T-cell (primary cell): ENCODE data around the gene EZR. TPM values are rescaled to one million over a fixed set of nuclear protein-coding genes. Genes with fewer than 3 reads are reported as not detected.
"Not testable (repeated sequence)": the region's sequence is repeated elsewhere in the genome, so short reads cannot be mapped to it uniquely, and the experiment has no call there.

ENCODE experiments used
- ATAC-seq, 4 experiments: fragments of 200-7000 bp in 3 of 4; fragments of 150-1000 bp in 1 of 4; cut with Tn5 transposase; replicated peaks in 1 of 4; 1 replicate in 3 of 4; 2 replicates in 1 of 4; pipeline ENCODE4 v1.10.0; 2021; ENCODE audit warnings: moderate library complexity in 3 of 4, mild to moderate bottlenecking in 2 of 4, moderate number of reproducible peaks in 1 of 4
- CTCF ChIA-PET, 2 donors: fragments of 300-600 bp; sonication (Branson Sonifier 250); formaldehyde crosslinking; loops; one replicate each; lab custom pipeline; 2022; ENCODE audit warnings: antibody characterized with exemption in 2 of 2; lab: Charles Lee
- POLR2A ChIA-PET, 2 donors: fragments of 300-600 bp; sonication (Branson Sonifier 250); formaldehyde crosslinking; loops; one replicate each; lab custom pipeline; 2022; ENCODE audit warnings: antibody characterized with exemption in 2 of 2; lab: Charles Lee
- DNase-seq, 35 experiments: peaks; one replicate each; pipeline versions ENCODE4 v3.0.0 to v3.0.0-alpha.2; 2013 to 2023
- H3K27ac ChIP-seq: one replicate; pipeline ENCODE4 v1.5.1; 2013; ENCODE audit warnings: low read length
- H3K27me3 ChIP-seq, 2 experiments: replicated peaks in 1 of 2; 1 replicate in 1 of 2; 2 replicates in 1 of 2; pipeline versions ENCODE4 v1.6.1 to v1.7.0; 2013; ENCODE audit warnings: low read length in 1 of 2, mixed read lengths in 1 of 2; ENCODE audit not compliant: control insufficient read depth in 2 of 2, insufficient read depth in 2 of 2; ENCODE audit errors: extremely low read depth in 1 of 2
- H3K36me3 ChIP-seq, 2 donors: 1 replicate in 1 of 2; 2 replicates in 1 of 2; pipeline versions ENCODE4 v1.6.1 to v1.7.0; 2013; ENCODE audit warnings: low read length in 1 of 2; ENCODE audit not compliant: control insufficient read depth in 2 of 2, insufficient read depth in 1 of 2; ENCODE audit errors: extremely low read depth in 1 of 2
- H3K4me1 ChIP-seq, 2 experiments: 1 replicate in 1 of 2; 2 replicates in 1 of 2; pipeline versions ENCODE4 v1.6.1 to v1.7.0; 2013; ENCODE audit warnings: low read length in 2 of 2, mixed read lengths in 1 of 2; ENCODE audit not compliant: insufficient read depth in 2 of 2, control insufficient read depth in 1 of 2; ENCODE audit errors: extremely low read depth in 1 of 2
- H3K4me3 ChIP-seq, 2 donors: 1 replicate in 1 of 2; 2 replicates in 1 of 2; pipeline versions ENCODE4 v1.5.1 to v1.7.0; 2013; ENCODE audit warnings: mild to moderate bottlenecking in 2 of 2, low read length in 1 of 2, moderate library complexity in 1 of 2; ENCODE audit not compliant: control insufficient read depth in 1 of 2; ENCODE audit errors: extremely low read depth in 1 of 2
- H3K9me3 ChIP-seq: 2 replicates; pipeline ENCODE4 v1.7.0; 2013
- H3K27ac Mint-ChIP-seq, 2 donors: one replicate each; pipeline ENCODE4 v1.8.0; 2020 to 2021; ENCODE audit warnings: mild to moderate bottlenecking in 2 of 2, mixed read lengths in 2 of 2
- H3K27me3 Mint-ChIP-seq, 2 donors: one replicate each; pipeline ENCODE4 v1.8.0; 2021 to 2022; ENCODE audit warnings: mixed read lengths in 2 of 2
- H3K36me3 Mint-ChIP-seq: one replicate; pipeline ENCODE4 v1.8.0; 2021; ENCODE audit warnings: mixed read lengths
- H3K4me1 Mint-ChIP-seq, 3 donors: one replicate each; pipeline ENCODE4 v1.8.0; 2020 to 2022; ENCODE audit warnings: mixed read lengths in 3 of 3, mild to moderate bottlenecking in 1 of 3
- H3K4me3 Mint-ChIP-seq, 3 donors: one replicate each; pipeline ENCODE4 v1.8.0; 2020 to 2022; ENCODE audit warnings: mild to moderate bottlenecking in 3 of 3, mixed read lengths in 3 of 3, moderate library complexity in 3 of 3
- H3K9me3 Mint-ChIP-seq, 3 donors: one replicate each; pipeline ENCODE4 v1.8.0; 2020 to 2022; ENCODE audit warnings: mixed read lengths in 3 of 3
- WGBS: methylation state at CpG from one replicate; pipeline ENCODE4 v1.1.5; 2013; ENCODE audit warnings: missing lambda C conversion rate; ENCODE audit not compliant: insufficient coverage; 5-methylcytosine and 5-hydroxymethylcytosine counted together
- total RNA-seq, 35 experiments: library from RNA in 6 of 35; stranded (reverse) in 6 of 35; fragments of 120-200 nt in 1 of 35; gene quantifications; one replicate each; pipeline versions ENCODE4 v1.2.1 to v1.2.4 and lab custom pipeline; 2013 to 2026

Gene EZR
- total RNA-seq, 5 donors from 2014 or later (not counting 1 experiment from before 2014, with no cell fraction given) = 176 to 286 (median 272) TPM

DNA sequence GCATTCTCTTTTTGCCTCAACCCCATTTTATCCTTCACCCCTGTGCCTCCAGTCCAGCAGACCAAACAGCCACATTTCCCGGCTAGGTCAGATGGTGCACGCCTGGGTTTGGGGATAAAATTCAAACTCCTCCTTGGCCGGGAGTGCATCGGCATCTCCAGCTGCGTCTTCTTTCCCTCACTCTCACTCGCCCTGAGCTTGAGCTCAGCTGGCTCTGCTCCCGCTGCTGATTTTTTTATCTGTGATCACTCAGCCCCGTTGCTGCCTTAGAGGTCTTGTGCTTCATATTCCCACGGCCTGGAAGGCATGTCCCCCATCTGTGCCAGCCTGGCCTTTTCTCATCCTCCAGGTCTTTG, 6.8 kb upstream of the EZR start:
- WGBS = 100% methylated on average over 6 of the region's 9 CpGs
- no peaks in the 10 kb centered on the region for H3K9me3 ChIP-seq
- H3K4me3 Mint-ChIP-seq = no peak overlapping the region
- no peaks in the 10 kb centered on the region for H3K27me3 Mint-ChIP-seq
- H3K4me1 ChIP-seq = peaks cover 0 to 2% of the 10 kb centered on the region in 2 experiments
- ChIA-PET CTCF (interaction anchor here in 1 of 2 donors (0.6 to 1.3 kb wide), 2 partner anchors 19 to 46 kb away, joined by 3 read pairs; no protein-coding TSS in a partner anchor), POLR2A (interaction anchor here in 1 of 2 donors (1.1 kb wide), 1 partner anchor 18 kb away, joined by 3 read pairs; no protein-coding TSS in a partner anchor)
- no peak overlapping the region for H3K27ac Mint-ChIP-seq
- H3K27ac ChIP-seq = no peak overlapping the region
- DNase-seq (no peak), ATAC-seq (no peak)
- H3K36me3 Mint-ChIP-seq = no peaks in the 10 kb centered on the region
- no peak overlapping the region for H3K4me3 ChIP-seq
- H3K9me3 Mint-ChIP-seq = no peaks in the 10 kb centered on the region
- peaks cover 0 to 20% (median 4%) of the 10 kb centered on the region in 3 donors for H3K4me1 Mint-ChIP-seq
- no peaks in the 10 kb centered on the region for H3K27me3 ChIP-seq
- H3K36me3 ChIP-seq = no peaks in the 10 kb centered on the region

DNA sequence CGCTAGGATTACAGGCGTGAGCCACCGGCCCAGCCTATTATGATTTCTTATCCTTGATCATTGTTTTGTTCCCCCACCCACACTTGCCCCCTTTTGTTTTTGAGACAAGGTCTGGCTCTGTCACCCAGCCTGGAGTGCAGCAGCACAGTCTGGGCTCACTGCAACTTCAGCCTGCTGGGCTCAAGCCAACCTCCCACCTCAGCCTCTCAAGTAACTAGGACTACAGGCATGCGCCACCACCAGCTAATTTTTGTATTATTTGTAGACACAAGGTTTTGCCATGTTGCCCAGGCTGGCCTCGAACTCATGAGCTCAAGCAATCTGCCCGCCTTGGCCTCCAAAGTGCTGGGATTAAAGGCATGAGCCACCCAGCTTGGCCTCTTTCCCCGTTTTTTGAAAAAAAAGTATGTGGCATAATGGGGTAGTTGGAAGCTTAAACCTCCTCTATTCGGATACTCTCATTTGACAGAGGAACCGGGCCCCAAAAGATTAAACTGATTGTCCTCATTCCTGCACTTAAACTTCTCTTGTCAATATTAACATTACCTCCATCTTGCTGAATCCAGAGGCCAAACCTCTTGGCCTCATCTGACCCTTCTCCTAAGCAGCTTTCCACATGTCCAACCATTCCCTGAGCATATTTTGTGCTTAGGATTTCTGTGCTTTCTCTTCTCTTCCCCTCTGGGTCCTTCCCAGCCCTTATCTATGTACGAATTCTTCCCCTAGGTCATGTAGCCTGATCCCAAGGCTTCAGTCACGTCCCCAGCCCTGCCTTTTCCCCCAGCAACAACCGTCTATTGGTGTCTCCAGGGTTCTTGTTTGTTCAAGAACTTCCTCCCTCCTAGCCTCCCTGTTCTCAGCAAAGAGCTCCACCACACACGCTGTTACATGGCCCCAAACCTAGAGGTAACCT, 6.1 kb upstream of the EZR start:
- peaks cover 0 to 20% (median 4%) of the 10 kb centered on the region in 3 donors for H3K4me1 Mint-ChIP-seq
- no peak overlapping the region for H3K27ac Mint-ChIP-seq
- H3K36me3 ChIP-seq = no peaks in the 10 kb centered on the region
- no peak overlapping the region for H3K4me3 Mint-ChIP-seq
- no peaks in the 10 kb centered on the region for H3K27me3 ChIP-seq
- H3K27ac ChIP-seq = no peak overlapping the region
- WGBS = 91% methylated on average over 9 of the region's 13 CpGs
- DNase-seq (no peak), ATAC-seq (no peak)
- CTCF ChIA-PET = interaction anchor here in 1 of 2 donors (0.6 to 1.3 kb wide), 2 partner anchors 19 to 90 kb away, joined by 3 read pairs; no protein-coding TSS in a partner anchor
- H3K27me3 Mint-ChIP-seq = no peaks in the 10 kb centered on the region
- POLR2A ChIA-PET = interaction anchor here (0.6 to 2.1 kb wide), 4 partner anchors 18 to 1492 kb away, joined by 3 to 16 read pairs (median 8); no protein-coding TSS in a partner anchor
- H3K9me3 ChIP-seq = no peaks in the 10 kb centered on the region
- H3K4me3 ChIP-seq = no peak overlapping the region
- peaks cover 0 to 2% of the 10 kb centered on the region in 2 experiments for H3K4me1 ChIP-seq
- H3K36me3 Mint-ChIP-seq = no peaks in the 10 kb centered on the region
- H3K9me3 Mint-ChIP-seq = no peaks in the 10 kb centered on the region

DNA sequence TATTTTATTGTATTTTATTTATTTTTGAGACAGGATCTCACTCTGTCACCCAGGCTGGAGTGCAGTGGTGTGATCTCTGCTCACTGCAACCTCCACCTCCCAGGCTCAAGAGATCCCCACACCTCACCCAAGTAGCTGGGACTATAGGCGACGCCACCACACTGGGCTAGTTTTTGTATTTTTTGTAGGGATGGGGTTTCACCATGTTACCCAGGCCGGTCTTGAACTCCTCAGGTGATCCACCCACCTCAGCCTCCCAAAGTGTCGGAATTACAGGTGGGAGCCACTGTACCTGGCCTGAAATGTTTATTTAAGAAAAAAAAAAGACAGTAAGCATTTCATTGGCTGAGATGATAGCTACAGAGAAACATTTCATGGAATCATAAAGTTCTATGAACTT, 4.4 kb upstream of the EZR start:
- H3K27me3 Mint-ChIP-seq, H3K9me3 ChIP-seq, H3K4me1 ChIP-seq, H3K4me3 Mint-ChIP-seq, H3K4me3 ChIP-seq, H3K27ac Mint-ChIP-seq, H3K9me3 Mint-ChIP-seq, ATAC-seq, CTCF ChIA-PET, H3K36me3 Mint-ChIP-seq, H3K27me3 ChIP-seq, H3K36me3 ChIP-seq, H3K27ac ChIP-seq, DNase-seq: not testable (repeated sequence)
- POLR2A ChIA-PET = interaction anchor here (0.6 to 2.1 kb wide), 3 partner anchors 31 to 48 kb away, joined by 3 to 16 read pairs (median 3); no protein-coding TSS in a partner anchor
- no CpG with 5 or more reads among the region's 4 CpGs for WGBS
- peaks cover 0 to 27% (median 6%) of the 10 kb centered on the region in 3 donors for H3K4me1 Mint-ChIP-seq

DNA sequence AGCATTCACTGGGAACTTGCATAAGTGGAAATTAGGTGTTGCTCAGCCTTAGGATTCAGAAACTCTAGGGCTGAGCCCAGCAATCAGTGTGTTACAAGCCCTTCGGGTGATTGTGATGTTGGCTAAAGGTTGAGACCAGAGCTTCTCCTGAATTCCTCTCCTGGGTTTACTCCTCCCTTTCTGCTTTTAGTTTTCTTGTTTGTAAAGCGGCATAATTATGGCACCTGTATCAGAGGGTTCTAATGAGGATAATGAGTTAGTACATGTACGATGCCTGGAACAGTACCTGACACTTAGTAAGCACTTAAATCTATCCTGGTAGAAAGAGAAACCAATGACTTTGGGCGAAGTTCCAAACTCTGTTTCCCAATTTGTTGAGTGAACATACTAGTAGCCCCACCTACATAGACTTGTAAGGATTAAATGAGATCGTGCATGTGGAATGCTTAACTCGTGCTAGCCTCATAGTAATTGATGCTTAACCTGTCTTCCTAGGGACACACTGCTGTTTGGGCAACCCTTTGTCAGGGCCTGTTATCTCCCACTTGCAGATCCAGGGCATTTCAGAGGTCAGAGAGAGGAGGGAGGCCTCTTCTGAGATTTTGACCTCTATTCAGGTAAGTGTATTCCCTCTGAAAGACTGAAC, 932 bp upstream of the EZR start:
- no peaks in the 10 kb centered on the region for H3K27me3 Mint-ChIP-seq
- 80% methylated on average over 1 of the region's 6 CpGs for WGBS
- Histone ChIP-seq H3K27ac (peak overlapping the region; percentile 86), H3K4me3 (no peak overlapping the region), H3K36me3 (no peaks in the 10 kb centered on the region), H3K27me3 (no peaks in the 10 kb centered on the region), H3K4me1 (peaks cover 11 to 27% of the 10 kb centered on the region in 2 experiments), H3K9me3 (no peaks in the 10 kb centered on the region)
- CTCF ChIA-PET = interaction anchor here (0.7 to 2.1 kb wide), 2 partner anchors 27 to 49 kb away, joined by 4 to 9 read pairs; no protein-coding TSS in a partner anchor
- H3K4me1 Mint-ChIP-seq = peaks cover 27 to 41% (median 28%) of the 10 kb centered on the region in 3 donors
- peak overlapping the region; percentile 82 for H3K27ac Mint-ChIP-seq
- H3K9me3 Mint-ChIP-seq = peaks cover 0 to 3% (median 0%) of the 10 kb centered on the region in 3 donors
- DNase-seq (no peak), ATAC-seq (no peak)
- peaks cover 23% of the 10 kb centered on the region for H3K36me3 Mint-ChIP-seq
- POLR2A ChIA-PET = interaction anchor here (0.8 to 2.2 kb wide), 6 partner anchors 11 to 50 kb away, joined by 3 to 47 read pairs (median 8); no protein-coding TSS in a partner anchor
- peak overlapping the region; percentile 75 to 98 (median 81) for H3K4me3 Mint-ChIP-seq

DNA sequence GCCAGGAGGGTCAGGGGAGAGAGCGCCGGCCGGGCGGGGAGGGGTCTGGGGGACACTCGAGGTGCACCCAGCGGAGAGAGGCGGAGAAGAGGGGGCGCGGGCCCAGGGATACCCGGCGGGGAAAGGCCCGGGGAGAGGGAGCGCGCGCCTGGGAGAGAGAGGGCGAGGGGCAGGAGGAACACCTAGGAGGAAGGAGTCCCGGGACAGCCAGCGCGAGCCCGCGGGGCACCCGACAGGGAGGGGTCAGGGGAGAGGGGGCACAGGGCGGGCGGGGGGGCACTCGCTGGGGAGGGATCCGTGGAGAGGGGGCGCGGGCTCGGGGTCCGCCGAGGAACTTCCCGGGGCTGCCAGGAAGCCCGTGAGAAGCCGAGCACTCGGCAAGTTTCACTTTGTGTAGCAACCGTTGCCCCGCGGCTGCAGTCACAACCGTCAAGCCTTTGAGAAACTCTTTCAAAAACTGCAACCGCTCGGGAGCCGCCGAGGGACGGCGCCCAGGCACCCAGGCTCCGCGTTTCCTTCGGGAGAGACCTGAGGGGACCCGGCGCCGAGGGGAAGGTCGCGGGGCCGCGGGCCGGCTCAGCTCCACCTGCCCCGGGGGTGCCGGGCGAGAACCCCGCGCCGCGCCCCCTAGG, 471 bp downstream of the EZR start:
- H3K27me3 Mint-ChIP-seq = no peaks in the 10 kb centered on the region
- WGBS = under 1% methylated on average over 45 of the region's 63 CpGs
- peaks cover 37% of the 10 kb centered on the region for H3K36me3 Mint-ChIP-seq
- Histone ChIP-seq H3K36me3 (peaks cover 0 to 5% of the 10 kb centered on the region in 2 donors), H3K27ac (peak overlapping the region; percentile 98), H3K27me3 (no peaks in the 10 kb centered on the region), H3K4me1 (peaks cover 22 to 38% of the 10 kb centered on the region in 2 experiments), H3K9me3 (no peaks in the 10 kb centered on the region), H3K4me3 (peak overlapping the region; percentile 83 to 88)
- peaks cover 0 to 3% (median 0%) of the 10 kb centered on the region in 3 donors for H3K9me3 Mint-ChIP-seq
- DNase-seq (peak; percentile 40 to 82 (median 64)), ATAC-seq (peak; percentile 47 to 58 (median 56))
- H3K4me1 Mint-ChIP-seq = peaks cover 41 to 55% (median 42%) of the 10 kb centered on the region in 3 donors
- peak overlapping the region; percentile 78 to 81 for H3K27ac Mint-ChIP-seq
- H3K4me3 Mint-ChIP-seq = peak overlapping the region; percentile 77 to 98 (median 98)
- POLR2A ChIA-PET = interaction anchor here (0.5 to 2.2 kb wide), 15 partner anchors 8 to 1439 kb away, joined by 3 to 47 read pairs (median 5); partner anchors contain the start of gene SYTL3 (in 1 of the 2)
- CTCF ChIA-PET = interaction anchor here in 1 of 2 donors (0.5 to 2.1 kb wide), 3 partner anchors 8 to 53 kb away, joined by 3 to 9 read pairs (median 3); no protein-coding TSS in a partner anchor
